ENCODE results near the gene ADORA2B. TPM values are rescaled to one million over a fixed set of nuclear protein-coding genes. Genes with fewer than 3 reads are reported as not detected.

The ADORA2B gene
- total and polyA plus RNA-seq, 3 donors from 2014 or later, result 1.6 to 2.5 (median 2.3) TPM

DNA sequence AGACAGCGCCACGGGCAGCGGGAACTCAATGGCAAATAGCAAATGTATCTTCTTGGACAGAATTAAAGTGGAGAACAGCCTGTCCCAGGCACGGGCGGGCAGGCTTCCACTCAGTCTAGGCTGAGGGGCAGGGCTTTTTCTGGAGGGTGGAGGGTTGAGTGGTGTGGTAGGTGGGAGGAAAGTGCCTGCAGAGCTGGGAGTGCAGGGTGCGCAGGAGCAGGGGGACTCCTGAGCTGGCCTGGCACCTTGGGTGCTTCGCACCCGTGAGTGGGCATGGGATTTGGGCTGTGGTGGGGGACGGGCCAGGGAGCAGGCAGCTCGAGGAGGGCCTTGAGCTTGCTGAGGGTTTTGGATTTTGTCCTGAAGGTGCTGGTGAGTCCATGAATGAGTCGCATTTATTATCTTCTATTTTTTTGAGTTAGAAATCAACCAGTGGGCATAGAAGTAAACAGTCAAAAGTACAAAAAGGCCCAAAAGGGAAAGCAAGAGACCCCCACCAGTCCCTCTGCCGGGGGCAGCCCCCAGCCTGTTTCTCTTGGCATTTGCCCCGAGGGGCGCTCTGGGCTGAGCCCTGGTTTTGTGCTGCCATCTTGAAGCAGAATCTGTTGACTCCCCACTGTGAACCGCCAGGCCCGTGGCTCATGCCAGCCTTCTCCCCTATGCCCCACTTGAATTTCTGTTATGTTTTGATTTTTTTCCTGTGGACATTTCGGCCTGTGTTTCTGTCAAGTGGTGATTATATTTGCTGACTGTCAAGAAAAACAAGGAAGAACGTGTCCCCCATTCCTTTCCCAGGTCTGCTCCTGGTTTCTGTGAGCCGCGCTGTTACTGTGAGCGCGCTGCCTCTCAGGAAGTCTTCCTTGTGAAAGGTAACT lies 8.2 kb downstream of the ADORA2B start:
- no peak for DNase-seq
- H3K4me1 ChIP-seq, result no peaks in the 10 kb centered on the region
- H3K27ac ChIP-seq, result no peak overlapping the region
- WGBS, 2 donors, result 75 to 76% methylated on average over 22 of the region's 22 CpGs
- H3K27me3 ChIP-seq, result no peaks in the 10 kb centered on the region
- H3K36me3 ChIP-seq (ENCODE audit: low read depth, missing control alignments), result no peaks in the 10 kb centered on the region
- H3K9me3 ChIP-seq, result no peaks in the 10 kb centered on the region
- TF ChIP-seq POLR2A (IDR thresholded peaks at IDR 0.05), result no peak
- TF ChIP-seq, protein P1, sequence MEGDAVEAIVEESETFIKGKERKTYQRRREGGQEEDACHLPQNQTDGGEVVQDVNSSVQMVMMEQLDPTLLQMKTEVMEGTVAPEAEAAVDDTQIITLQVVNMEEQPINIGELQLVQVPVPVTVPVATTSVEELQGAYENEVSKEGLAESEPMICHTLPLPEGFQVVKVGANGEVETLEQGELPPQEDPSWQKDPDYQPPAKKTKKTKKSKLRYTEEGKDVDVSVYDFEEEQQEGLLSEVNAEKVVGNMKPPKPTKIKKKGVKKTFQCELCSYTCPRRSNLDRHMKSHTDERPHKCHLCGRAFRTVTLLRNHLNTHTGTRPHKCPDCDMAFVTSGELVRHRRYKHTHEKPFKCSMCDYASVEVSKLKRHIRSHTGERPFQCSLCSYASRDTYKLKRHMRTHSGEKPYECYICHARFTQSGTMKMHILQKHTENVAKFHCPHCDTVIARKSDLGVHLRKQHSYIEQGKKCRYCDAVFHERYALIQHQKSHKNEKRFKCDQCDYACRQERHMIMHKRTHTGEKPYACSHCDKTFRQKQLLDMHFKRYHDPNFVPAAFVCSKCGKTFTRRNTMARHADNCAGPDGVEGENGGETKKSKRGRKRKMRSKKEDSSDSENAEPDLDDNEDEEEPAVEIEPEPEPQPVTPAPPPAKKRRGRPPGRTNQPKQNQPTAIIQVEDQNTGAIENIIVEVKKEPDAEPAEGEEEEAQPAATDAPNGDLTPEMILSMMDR (IDR thresholded peaks at IDR 0.05), result no peak
- H3K4me3 ChIP-seq, result no peak overlapping the region
- intact Hi-C loops (cut with DNase I; ENCODE audit: low total_unique reads), result no loop called here

DNA sequence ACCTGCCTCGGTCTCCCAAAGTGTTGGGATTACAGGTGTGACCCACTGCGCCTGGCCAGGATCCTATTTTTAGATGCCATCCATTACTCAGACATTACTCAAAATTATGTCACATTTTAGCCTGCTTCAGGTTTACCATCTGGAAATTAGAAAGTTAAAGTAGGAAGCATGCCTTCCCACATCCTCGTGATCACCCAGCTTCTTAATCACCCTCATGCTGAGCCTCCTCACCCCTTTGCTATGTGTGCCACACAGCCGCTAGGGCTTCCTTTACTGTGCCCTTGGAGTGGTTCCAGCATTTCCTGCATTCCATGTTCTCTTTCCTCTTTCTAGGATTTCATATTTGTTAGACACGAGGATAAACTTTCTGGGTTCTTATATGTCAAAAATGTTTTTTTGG lies 9.3 kb downstream of the ADORA2B start:
- DNase-seq, result no peak
- Histone ChIP-seq H3K36me3 (ENCODE audit: low read depth, missing control alignments) (no peaks in the 10 kb centered on the region), H3K27ac (no peak overlapping the region), H3K4me1 (no peaks in the 10 kb centered on the region), H3K9me3 (no peaks in the 10 kb centered on the region), H3K4me3 (no peak overlapping the region), H3K27me3 (no peaks in the 10 kb centered on the region)
- TF ChIP-seq POLR2A (IDR thresholded peaks at IDR 0.05), result no peak
- TF ChIP-seq, protein P1 (IDR thresholded peaks at IDR 0.05), result no peak
- 62 to 78% methylated on average over 5 of the region's 5 CpGs for WGBS, 2 donors
- intact Hi-C loops (cut with DNase I; ENCODE audit: low total_unique reads), result no loop called here

DNA sequence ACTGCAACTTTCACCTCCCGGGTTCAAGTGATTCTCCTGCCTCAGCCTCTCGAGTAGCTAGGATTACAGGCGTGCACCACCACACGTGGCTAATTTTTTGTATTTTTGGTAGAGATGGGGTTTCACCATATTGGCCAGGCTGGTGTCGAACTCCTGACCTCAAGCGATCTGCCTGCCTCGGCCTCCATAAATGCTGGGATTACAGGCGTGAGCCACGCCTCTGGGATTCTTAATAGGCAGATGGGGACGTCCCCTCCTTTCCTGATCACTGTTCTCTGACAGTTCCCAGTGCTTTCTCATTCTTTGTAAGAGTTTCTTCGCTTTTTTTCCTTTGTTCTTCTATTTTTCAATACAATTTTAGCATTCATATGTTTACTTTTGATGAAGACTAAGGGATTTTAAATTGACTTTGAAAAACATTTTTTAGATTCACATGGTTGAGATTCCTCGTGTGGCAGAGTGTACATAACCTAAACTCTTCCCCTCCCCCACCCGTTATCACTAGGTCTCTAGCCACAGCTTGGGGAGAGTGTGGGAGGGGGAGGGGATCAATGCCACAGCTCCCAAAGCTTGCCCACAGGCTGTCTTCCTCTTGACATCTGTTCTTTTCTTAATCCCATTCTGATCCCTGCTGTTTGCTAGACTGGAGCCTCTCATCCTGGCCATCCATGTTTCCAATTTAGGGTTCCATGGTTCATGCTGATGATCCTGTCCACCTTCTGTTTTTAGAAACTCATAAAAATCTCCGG lies 11.0 kb downstream of the ADORA2B start:
- H3K27ac ChIP-seq, result no peak overlapping the region
- DNase-seq, result no peak
- H3K9me3 ChIP-seq, result no peaks in the 10 kb centered on the region
- H3K27me3 ChIP-seq, result no peaks in the 10 kb centered on the region
- H3K4me3 ChIP-seq, result no peak overlapping the region
- TF ChIP-seq, protein P1 (IDR thresholded peaks at IDR 0.05), result no peak
- no peak for TF ChIP-seq POLR2A (IDR thresholded peaks at IDR 0.05)
- no peaks in the 10 kb centered on the region for H3K4me1 ChIP-seq
- WGBS, 2 donors, result 83 to 84% methylated on average over 14 of the region's 14 CpGs
- intact Hi-C loops (cut with DNase I; ENCODE audit: low total_unique reads), result no loop called here
- no peaks in the 10 kb centered on the region for H3K36me3 ChIP-seq (ENCODE audit: low read depth, missing control alignments)

DNA sequence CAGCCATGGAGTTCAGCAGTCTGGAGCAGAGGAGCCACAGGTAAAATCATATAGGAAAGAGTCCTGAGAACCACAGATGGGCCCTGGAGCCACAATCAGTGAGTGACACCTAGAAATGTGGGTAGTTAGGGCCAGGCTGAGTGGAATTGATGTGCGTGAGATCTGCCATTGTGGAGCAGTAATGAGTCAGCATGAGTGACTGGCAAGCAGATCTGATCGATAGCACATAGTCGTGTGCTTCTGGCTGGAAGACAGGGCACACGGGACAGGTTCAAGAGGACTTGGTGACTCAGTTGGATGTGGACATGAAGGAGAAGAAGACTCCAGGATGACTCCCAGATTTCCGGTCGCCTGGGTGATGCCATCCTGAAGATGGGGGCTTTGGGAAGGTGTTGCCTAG lies 12.3 kb downstream of the ADORA2B start:
- 93 to 98% methylated on average over 6 of the region's 6 CpGs for WGBS, 2 donors

More for the DNA sequence above, 12.3 kb downstream of the ADORA2B start:
- H3K27me3 ChIP-seq, result no peaks in the 10 kb centered on the region
- H3K27ac ChIP-seq, result no peak overlapping the region
- no peaks in the 10 kb centered on the region for H3K9me3 ChIP-seq
- H3K4me1 ChIP-seq, result no peaks in the 10 kb centered on the region
- no peaks in the 10 kb centered on the region for H3K36me3 ChIP-seq (ENCODE audit: low read depth, missing control alignments)
- TF ChIP-seq POLR2A (IDR thresholded peaks at IDR 0.05), result no peak
- TF ChIP-seq, protein P1 (IDR thresholded peaks at IDR 0.05), result no peak
- intact Hi-C loops (cut with DNase I; ENCODE audit: low total_unique reads), result no loop called here
- DNase-seq, result no peak
- H3K4me3 ChIP-seq, result no peak overlapping the region
